NCI-H446 treated with DMSO at 0.1 percent for 48 hours (cell line): ENCODE data around the gene GFPT2.

Experiments
- DNase-seq: peaks from one replicate; lab custom pipeline; 2025; lab: John Stamatoyannopoulos, UW

The GFPT2 gene

DNA sequence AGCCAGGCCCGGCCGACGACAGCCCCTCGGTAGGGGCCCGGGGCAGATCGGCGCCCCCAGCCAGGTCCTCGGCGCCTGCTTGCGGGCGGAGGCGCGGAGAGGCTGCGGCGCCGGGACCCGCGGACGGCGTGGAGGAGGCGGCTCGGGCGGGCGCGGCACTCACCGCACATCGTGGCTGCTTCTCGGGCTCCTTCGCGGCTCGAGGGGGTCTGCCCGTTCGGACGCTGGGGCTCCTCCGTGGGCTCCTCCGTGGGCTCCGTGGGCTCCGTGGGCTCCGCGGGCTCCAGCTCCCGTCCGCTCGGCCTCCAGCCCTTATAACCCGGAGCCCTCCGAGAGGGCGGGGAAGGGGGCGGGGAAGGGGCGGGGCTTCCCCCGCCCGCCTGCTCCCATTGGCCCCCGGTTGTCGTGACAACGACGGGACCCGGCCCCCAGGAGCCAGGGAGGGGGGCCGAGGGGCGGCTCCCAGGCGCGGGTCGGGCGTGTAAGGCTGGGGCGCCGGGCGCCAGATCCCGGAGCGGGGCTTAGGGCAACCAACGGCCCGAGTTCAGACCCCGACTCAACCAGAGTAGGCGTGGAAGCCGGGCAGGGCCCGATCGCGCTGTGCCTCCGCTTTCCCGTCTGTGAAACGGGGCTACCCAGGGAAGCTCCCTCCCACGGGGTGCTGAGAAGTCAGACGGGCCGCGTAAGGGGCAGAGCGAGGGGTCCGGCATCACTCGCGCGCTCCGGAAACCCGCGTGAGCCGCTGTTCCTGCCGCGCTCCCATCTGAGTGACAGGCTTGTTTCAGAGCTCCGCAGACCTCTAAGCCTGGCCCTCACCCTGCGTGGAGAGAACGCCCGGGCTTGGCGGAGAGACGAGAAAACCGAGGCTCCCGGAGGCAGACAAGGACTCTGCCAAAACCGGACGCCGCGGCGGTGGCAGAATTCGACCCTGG, at the start of gene GFPT2:
Gene GFPT2 (minus strand): TSS at position 289 of the 932 bp plus-strand sequence. CDS start 119 bp downstream, at position 170.
- DNase-seq = peak; percentile 9

- DNase-seq = no peak
Measured at GRCh38 chr5:180402716-180403115, 49.6 kb upstream of the GFPT2 start.

GRCh38 chr5:180401229-180401907, 48.2 kb upstream of the GFPT2 start:
- DNase-seq = no peak

DNA sequence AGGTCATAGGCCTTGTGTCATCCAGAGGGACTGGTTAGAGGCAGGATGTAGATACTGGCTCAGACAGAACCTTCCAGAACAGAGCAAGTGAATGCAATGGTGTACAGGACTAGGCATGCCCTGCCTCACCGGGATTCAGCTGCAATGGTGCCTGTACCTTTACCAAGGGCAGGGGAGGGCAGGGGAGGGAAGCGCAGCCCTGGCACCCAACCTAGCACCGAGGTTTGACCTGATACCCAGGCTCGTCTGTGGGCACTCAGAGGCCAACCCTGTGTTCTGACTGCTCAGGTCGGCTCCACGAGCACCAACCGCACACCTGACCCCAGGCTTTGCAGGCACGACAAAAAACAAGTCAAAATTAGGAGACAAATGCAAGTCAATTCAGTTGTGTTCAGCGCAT, 47.3 kb upstream of the GFPT2 start:
- no peak for DNase-seq

- no peak for DNase-seq
Measured at GRCh38 chr5:180399401-180400215, 46.5 kb upstream of the GFPT2 start.

- DNase-seq = peak; percentile 67
Measured at GRCh38 chr5:180396926-180397325, 43.8 kb upstream of the GFPT2 start.

DNA sequence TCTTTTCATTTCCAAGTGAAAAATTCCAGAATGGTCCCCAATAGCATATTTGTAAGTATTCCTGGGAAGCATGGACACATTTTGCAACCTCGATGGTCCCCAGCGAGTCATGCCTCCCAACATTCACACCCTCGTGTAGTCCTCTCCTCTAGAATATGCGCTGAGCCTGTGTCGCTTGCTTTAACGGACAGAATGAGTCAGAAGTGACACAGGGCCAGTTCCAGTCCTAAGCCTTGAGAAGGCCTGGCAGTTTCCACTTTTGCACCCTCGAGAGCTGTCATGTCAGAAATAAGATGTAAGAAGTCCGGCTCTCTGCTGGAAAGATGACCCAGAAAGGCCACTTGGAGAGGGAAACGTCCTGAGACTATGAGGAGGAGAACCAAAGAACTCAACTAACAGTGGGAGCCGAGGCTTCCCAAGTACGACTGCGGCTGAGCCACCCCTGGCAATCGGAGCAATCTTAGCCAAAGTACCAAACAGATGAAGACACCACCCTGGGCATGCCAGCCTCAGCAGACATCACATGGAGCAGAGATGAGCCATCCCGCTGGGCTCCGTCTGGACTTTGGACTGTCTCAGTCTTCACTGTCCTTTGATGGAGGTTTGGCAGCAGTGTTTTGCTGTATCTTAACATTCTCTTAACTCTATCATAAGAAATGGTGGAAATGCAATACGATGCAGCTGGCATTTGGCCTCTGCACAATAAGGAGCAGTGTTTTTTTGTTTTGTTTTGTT, 42.6 kb upstream of the GFPT2 start:
- DNase-seq = no peak

GRCh38 chr5:180394031-180394636, 41.0 kb upstream of the GFPT2 start:
- no peak for DNase-seq

DNA sequence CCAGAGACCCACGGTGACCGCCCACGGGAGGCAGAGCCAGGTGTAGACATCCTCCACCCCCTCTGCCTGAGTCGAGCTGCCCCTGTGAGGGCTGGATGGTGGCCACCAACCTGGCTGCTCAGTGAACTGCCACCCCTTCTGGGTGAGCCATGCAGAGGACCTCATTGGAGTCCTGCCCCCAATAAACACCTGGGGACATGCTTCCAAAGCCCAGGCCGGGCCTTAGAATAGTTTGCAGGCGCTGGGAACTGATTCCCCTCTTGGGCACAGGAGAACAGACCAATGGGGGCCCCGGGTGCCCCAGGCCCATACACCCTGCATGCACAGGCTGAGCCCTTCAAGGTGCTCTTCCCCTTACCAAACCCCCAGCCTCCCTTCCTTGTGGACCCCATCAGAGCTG, 38.1 kb upstream of the GFPT2 start:
- DNase-seq = no peak

DNA sequence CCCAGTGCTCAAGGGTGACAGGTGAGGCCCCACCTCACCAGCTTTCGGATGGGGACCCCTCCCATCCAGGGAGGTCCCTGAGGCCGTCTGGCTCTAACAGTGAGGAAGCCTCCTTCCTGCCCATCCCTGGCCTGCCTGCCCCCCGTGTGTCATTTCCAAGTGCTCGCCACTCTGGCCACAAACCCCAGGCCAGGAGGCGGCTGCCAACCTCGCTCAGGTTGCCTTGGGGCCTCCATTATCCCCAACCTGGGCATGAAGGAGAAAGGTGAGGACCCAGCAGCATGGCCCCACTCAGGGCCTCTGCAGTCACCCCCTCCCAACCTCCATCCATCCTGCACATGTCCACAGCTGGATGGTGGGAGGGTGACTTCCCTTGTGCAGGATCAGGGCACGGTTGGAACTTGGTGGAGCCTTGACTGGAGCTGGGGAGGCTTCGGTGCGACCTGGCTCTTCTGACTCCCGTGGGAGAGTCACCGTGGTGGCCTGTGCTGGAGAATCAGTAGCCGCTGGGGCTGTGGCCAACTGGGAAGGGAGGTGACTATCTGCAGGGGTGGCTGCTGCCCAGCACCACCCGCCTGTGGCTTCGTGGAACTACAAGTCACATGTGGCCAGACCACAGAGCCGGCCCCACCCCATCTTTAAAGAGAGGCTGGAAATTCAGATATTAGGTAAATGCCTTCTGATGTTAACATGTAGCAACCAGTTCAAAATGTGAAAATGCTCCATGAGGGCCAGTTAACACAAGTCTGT, 37.5 kb upstream of the GFPT2 start:
- DNase-seq = no peak

DNA sequence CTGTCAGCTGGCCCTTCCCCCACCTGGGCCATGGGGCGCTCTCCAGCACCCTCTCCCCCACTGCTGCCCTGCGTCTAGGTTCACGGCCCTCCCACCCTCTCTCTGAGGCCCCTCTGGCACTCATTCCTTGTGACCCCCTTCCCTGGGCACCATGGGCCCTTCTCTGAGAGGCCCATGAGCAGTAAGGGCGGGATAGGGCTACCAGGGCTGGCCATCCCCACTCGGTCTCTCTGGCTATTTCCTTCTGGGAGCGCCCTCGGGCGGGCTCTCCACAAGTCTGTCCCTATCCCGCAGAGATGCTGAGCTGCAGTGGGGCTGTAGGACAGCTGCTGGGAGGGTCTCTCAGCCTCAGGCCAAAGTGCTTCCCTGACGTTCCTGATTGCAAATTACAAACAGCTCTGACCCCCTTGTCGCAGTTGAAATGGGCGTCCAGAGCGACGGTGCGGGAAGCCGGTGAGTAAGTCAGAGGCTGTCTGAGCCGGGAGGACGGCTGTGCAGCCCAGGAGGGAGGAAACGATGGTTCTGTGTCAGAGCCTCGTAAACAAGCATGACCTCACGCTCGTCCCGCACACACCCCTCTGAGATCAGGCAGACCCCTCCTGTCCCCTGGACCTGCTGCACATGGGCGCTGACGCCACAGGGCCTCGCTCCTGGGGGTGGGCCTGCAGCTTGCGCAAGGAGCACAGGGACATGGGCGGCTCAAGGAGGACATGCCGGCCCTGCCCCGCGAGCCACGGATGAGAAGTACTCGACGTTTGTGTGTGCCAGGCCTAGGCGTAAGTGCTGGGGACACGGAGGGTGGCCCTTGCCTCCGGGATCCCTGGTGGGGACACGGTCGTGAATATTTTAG, 36.3 kb upstream of the GFPT2 start:
- DNase-seq = no peak

GRCh38 chr5:180387798-180388197, 34.7 kb upstream of the GFPT2 start:
- no peak for DNase-seq

GRCh38 chr5:180382926-180383325, 29.8 kb upstream of the GFPT2 start:
- no peak for DNase-seq

DNA sequence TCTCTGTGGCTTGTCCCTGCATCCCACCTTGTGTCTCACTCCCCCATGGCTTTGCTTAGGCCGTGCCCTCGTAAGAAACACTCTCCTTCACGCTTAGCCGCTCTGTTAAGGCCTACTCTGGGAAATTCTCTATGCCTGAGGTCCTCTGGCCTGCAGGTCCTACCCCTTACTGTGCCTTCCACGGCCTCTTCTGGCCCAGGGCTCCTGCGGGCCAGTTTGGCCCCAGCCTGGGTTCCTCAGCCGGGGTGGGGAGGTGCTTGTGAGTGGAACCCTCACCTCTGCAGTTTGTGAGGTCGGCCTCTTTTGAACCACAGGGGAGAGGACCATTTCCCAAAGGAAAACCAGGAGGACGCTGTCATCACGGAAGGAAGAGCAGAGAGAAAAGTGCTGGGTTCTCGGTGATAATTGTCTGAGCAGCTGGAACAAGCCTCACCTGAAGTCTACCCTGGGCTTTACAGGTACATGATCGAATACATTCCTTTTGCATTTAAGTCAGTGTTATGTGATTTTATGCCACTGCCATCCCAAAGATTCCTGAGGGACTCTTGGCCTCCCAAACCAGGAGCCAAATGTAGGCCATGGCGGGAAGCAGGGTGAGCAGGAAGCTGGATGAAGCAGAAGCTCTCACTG, 28.8 kb upstream of the GFPT2 start:
- no peak for DNase-seq

- no peak for DNase-seq
Measured at GRCh38 chr5:180381428-180381827, 28.3 kb upstream of the GFPT2 start.

- no peak for DNase-seq
Measured at GRCh38 chr5:180380856-180381255, 27.7 kb upstream of the GFPT2 start.

DNA sequence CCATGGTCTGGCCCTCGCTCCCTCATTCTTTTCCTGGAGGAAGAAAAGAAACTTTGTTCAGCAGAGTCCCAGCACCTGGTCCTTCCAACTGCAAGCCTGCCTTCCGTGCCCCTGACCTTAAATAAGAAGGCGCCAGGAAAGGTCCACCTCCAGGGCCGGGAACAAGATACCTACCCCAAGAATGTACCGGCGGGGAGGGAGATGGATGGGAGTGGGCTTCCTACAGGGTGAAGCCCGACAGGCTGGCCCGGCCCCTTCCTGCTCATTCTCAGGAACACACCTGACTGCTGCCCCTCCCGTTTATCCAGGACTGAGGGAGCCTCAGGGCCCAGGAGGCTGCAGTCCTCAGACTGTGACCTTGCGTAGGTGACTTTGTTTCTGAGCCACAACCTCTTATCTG, 27.3 kb upstream of the GFPT2 start:
- DNase-seq = no peak

- DNase-seq = no peak
Measured at GRCh38 chr5:180379355-180380070, 26.4 kb upstream of the GFPT2 start.
